SJCRH30 (cell line): ENCODE results near the gene HSPA6. TPM values are rescaled to one million over a fixed set of nuclear protein-coding genes. Genes with fewer than 3 reads are reported as not detected.
A peak's percentile ranks its signal among the peaks of the same experiment; 100 is the strongest.
"Not testable (repeated sequence)": the region's sequence is repeated elsewhere in the genome, so short reads cannot be mapped to it uniquely, and the experiment has no call there.

Experiments
- DNase-seq, 2 experiments: peaks; one replicate each; pipeline ENCODE4 v3.0.0-alpha.2; 2015 to 2020
- H3K27ac ChIP-seq: fragments of 250-450 bp; sonication (Bioruptor Pico); 2 replicates; pipeline ENCODE4 v1.5.1; 2020; ENCODE audit warnings: mild to moderate bottlenecking, moderate library complexity
- H3K27me3 ChIP-seq: fragments of 250-450 bp; sonication (Bioruptor Pico); 2 replicates; pipeline ENCODE4 v1.5.1; 2020; ENCODE audit warnings: mild to moderate bottlenecking, moderate library complexity
- H3K36me3 ChIP-seq: fragments of 250-450 bp; sonication (Bioruptor Pico); 2 replicates; pipeline ENCODE4 v1.5.1; 2020; ENCODE audit warnings: mild to moderate bottlenecking, moderate library complexity
- H3K4me1 ChIP-seq: fragments of 250-450 bp; sonication (Bioruptor Pico); 2 replicates; pipeline ENCODE4 v1.5.1; 2020; ENCODE audit warnings: mild to moderate bottlenecking, moderate library complexity
- H3K4me3 ChIP-seq: fragments of 250-450 bp; sonication (Bioruptor Pico); 2 replicates; pipeline ENCODE4 v1.5.1; 2020; ENCODE audit warnings: mild to moderate bottlenecking, moderate library complexity
- H3K9me3 ChIP-seq: fragments of 250-450 bp; sonication (Bioruptor Pico); replicated peaks from 2 replicates; pipeline ENCODE4 v1.5.1; 2020; ENCODE audit warnings: mild to moderate bottlenecking, moderate library complexity
- total RNA-seq: library from RNA; depleted of rRNA; stranded (reverse); fragments of >200 nt; shearing (Covaris generic); gene quantifications from 2 replicates; pipeline ENCODE4 v1.2.3, GENCODE V29; 2014

The HSPA6 gene
- total RNA-seq, 1 experiment from 2014 or later: 0.18 TPM

GRCh38 chr1:161539731-161540569 lies 15.6 kb downstream of the HSPA6 start:
- not testable (repeated sequence) for H3K27me3 ChIP-seq, H3K4me1 ChIP-seq, H3K9me3 ChIP-seq, H3K36me3 ChIP-seq, H3K27ac ChIP-seq
- peak; percentile 73 to 81 for DNase-seq
- H3K4me3 ChIP-seq: peak overlapping the region; percentile 62

- not testable (repeated sequence) for H3K27me3 ChIP-seq, H3K9me3 ChIP-seq, H3K27ac ChIP-seq, H3K4me1 ChIP-seq, DNase-seq, H3K36me3 ChIP-seq
- peak overlapping the region; percentile 62 for H3K4me3 ChIP-seq
These were observed 16.2 kb downstream of the HSPA6 start for GRCh38 chr1:161540570-161540960.

- H3K4me3 ChIP-seq, DNase-seq, H3K9me3 ChIP-seq, H3K27me3 ChIP-seq, H3K4me1 ChIP-seq, H3K36me3 ChIP-seq, H3K27ac ChIP-seq: not testable (repeated sequence)
These were observed 17.8 kb downstream of the HSPA6 start for GRCh38 chr1:161542091-161542559.

GRCh38 chr1:161543125-161543524 lies 18.8 kb downstream of the HSPA6 start:
- not testable (repeated sequence) for H3K27ac ChIP-seq, DNase-seq, H3K9me3 ChIP-seq, H3K4me3 ChIP-seq, H3K36me3 ChIP-seq, H3K4me1 ChIP-seq, H3K27me3 ChIP-seq

- not testable (repeated sequence) for H3K27me3 ChIP-seq, H3K4me3 ChIP-seq, H3K4me1 ChIP-seq, DNase-seq, H3K9me3 ChIP-seq, H3K27ac ChIP-seq, H3K36me3 ChIP-seq
These were observed 20.8 kb downstream of the HSPA6 start for GRCh38 chr1:161545005-161545731.

- DNase-seq, H3K4me3 ChIP-seq, H3K36me3 ChIP-seq, H3K27ac ChIP-seq, H3K4me1 ChIP-seq, H3K27me3 ChIP-seq, H3K9me3 ChIP-seq: not testable (repeated sequence)
These were observed 23.8 kb downstream of the HSPA6 start for GRCh38 chr1:161547995-161548741.

GRCh38 chr1:161548749-161549406 lies 24.5 kb downstream of the HSPA6 start:
- not testable (repeated sequence) for H3K4me3 ChIP-seq, H3K27me3 ChIP-seq, H3K9me3 ChIP-seq, DNase-seq, H3K27ac ChIP-seq, H3K4me1 ChIP-seq, H3K36me3 ChIP-seq

GRCh38 chr1:161549652-161550051 lies 25.3 kb downstream of the HSPA6 start, which contains the start of gene FCGR3A:
FCGR3A (minus strand) TSS chr1:161549818; CDS start chr1:161549736, 82 bp downstream.
- DNase-seq: no peak
- Histone ChIP-seq H3K27me3 (no peaks in the 10 kb centered on the region), H3K9me3 (no peaks in the 10 kb centered on the region), H3K4me3 (no peak within 1 kb of the TSS), H3K36me3 (no peaks in the 10 kb centered on the region), H3K27ac (no peak within 1 kb of the TSS), H3K4me1 (no peaks in the 10 kb centered on the region)

- H3K9me3 ChIP-seq, H3K4me3 ChIP-seq, H3K4me1 ChIP-seq, H3K36me3 ChIP-seq, H3K27me3 ChIP-seq, H3K27ac ChIP-seq, DNase-seq: not testable (repeated sequence)
These were observed 26.6 kb downstream of the HSPA6 start for GRCh38 chr1:161550942-161551341.

GRCh38 chr1:161553631-161554030 lies 29.3 kb downstream of the HSPA6 start:
- H3K4me1 ChIP-seq, H3K9me3 ChIP-seq: not testable (repeated sequence)

GRCh38 chr1:161554340-161554739 lies 30.0 kb downstream of the HSPA6 start:
- not testable (repeated sequence) for H3K9me3 ChIP-seq, DNase-seq, H3K27me3 ChIP-seq, H3K36me3 ChIP-seq, H3K4me1 ChIP-seq, H3K27ac ChIP-seq, H3K4me3 ChIP-seq

More at GRCh38 chr1:161553631-161554030, 29.3 kb downstream of the HSPA6 start:
- H3K36me3 ChIP-seq, H3K27ac ChIP-seq, H3K4me3 ChIP-seq, H3K27me3 ChIP-seq, DNase-seq: not testable (repeated sequence)

- H3K4me1 ChIP-seq, H3K36me3 ChIP-seq, DNase-seq, H3K4me3 ChIP-seq, H3K27ac ChIP-seq, H3K9me3 ChIP-seq, H3K27me3 ChIP-seq: not testable (repeated sequence)
These were observed 30.6 kb downstream of the HSPA6 start for GRCh38 chr1:161554815-161555417.

- not testable (repeated sequence) for H3K4me3 ChIP-seq, H3K27me3 ChIP-seq, H3K36me3 ChIP-seq, DNase-seq, H3K27ac ChIP-seq, H3K4me1 ChIP-seq, H3K9me3 ChIP-seq
These were observed 31.8 kb downstream of the HSPA6 start for GRCh38 chr1:161556143-161556542.

GRCh38 chr1:161556990-161557389 lies 32.6 kb downstream of the HSPA6 start:
- not testable (repeated sequence) for DNase-seq, H3K4me1 ChIP-seq, H3K27ac ChIP-seq, H3K36me3 ChIP-seq, H3K9me3 ChIP-seq, H3K27me3 ChIP-seq, H3K4me3 ChIP-seq
